ENCODE measurements around the gene COLEC11. TPM values are rescaled to one million over a fixed set of nuclear protein-coding genes. Genes with fewer than 3 reads are reported as not detected.

COLEC11 gene
- total RNA-seq, result 1.5 TPM
- long read RNA-seq, partial matches to known transcripts, result 0 of 2 reads
- long read RNA-seq, other reads (novel, unspliced or antisense), result 0 of 2 reads

GRCh38 chr2:3594493-3595281 lies at the start of gene COLEC11:
TSS of gene COLEC11 (plus strand) at chr2:3595112. CDS start at chr2:3604341, 9,229 bp downstream.
- Histone ChIP-seq H3K9me3 (no peaks in the 10 kb centered on the region), H3K27ac (no peak within 1 kb of the TSS), H3K4me3 (no peak within 1 kb of the TSS), H3K27me3 (no peaks in the 10 kb centered on the region), H3K4me1 (peaks cover 8% of the 10 kb centered on the region), H3K36me3 (no peaks in the 10 kb centered on the region)
- ATAC-seq (peak; percentile 52), DNase-seq (no peak)
- TF ChIP-seq, protein P1, sequence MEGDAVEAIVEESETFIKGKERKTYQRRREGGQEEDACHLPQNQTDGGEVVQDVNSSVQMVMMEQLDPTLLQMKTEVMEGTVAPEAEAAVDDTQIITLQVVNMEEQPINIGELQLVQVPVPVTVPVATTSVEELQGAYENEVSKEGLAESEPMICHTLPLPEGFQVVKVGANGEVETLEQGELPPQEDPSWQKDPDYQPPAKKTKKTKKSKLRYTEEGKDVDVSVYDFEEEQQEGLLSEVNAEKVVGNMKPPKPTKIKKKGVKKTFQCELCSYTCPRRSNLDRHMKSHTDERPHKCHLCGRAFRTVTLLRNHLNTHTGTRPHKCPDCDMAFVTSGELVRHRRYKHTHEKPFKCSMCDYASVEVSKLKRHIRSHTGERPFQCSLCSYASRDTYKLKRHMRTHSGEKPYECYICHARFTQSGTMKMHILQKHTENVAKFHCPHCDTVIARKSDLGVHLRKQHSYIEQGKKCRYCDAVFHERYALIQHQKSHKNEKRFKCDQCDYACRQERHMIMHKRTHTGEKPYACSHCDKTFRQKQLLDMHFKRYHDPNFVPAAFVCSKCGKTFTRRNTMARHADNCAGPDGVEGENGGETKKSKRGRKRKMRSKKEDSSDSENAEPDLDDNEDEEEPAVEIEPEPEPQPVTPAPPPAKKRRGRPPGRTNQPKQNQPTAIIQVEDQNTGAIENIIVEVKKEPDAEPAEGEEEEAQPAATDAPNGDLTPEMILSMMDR (IDR thresholded peaks at IDR 0.05), result peak; percentile 35
- intact Hi-C loops (cut with DNase I), result no loop called here

GRCh38 chr2:3545788-3546478 lies 49.0 kb upstream of the COLEC11 start:
- no peaks in the 10 kb centered on the region for H3K4me1 ChIP-seq
- intact Hi-C loops (cut with DNase I), result no loop called here
- H3K36me3 ChIP-seq, result peaks cover 100% of the 10 kb centered on the region
- no peak overlapping the region for H3K27ac ChIP-seq
- TF ChIP-seq, protein P1 (IDR thresholded peaks at IDR 0.05), result no peak
- H3K9me3 ChIP-seq, result no peaks in the 10 kb centered on the region
- DNase-seq (no peak), ATAC-seq (no peak)
- H3K27me3 ChIP-seq, result no peaks in the 10 kb centered on the region
- no peak overlapping the region for H3K4me3 ChIP-seq

GRCh38 chr2:3547915-3548314 lies 47.0 kb upstream of the COLEC11 start:
- DNase-seq (no peak), ATAC-seq (no peak)
- Histone ChIP-seq H3K27me3 (no peaks in the 10 kb centered on the region), H3K36me3 (peaks cover 93% of the 10 kb centered on the region), H3K4me3 (no peak overlapping the region), H3K9me3 (no peaks in the 10 kb centered on the region), H3K27ac (no peak overlapping the region), H3K4me1 (no peaks in the 10 kb centered on the region)
- intact Hi-C loops (cut with DNase I), result no loop called here
- TF ChIP-seq, protein P1 (IDR thresholded peaks at IDR 0.05), result no peak

- no peak overlapping the region for H3K27ac ChIP-seq
- DNase-seq (no peak), ATAC-seq (no peak)
- no peaks in the 10 kb centered on the region for H3K9me3 ChIP-seq
- peaks cover 66% of the 10 kb centered on the region for H3K36me3 ChIP-seq
- intact Hi-C loops (cut with DNase I), result no loop called here
- H3K4me1 ChIP-seq, result peaks cover 8% of the 10 kb centered on the region
- H3K27me3 ChIP-seq, result no peaks in the 10 kb centered on the region
- TF ChIP-seq, protein P1 (IDR thresholded peaks at IDR 0.05), result no peak
- H3K4me3 ChIP-seq, result no peak overlapping the region
Observed at GRCh38 chr2:3553946-3554345, 41.0 kb upstream of the COLEC11 start.

DNA sequence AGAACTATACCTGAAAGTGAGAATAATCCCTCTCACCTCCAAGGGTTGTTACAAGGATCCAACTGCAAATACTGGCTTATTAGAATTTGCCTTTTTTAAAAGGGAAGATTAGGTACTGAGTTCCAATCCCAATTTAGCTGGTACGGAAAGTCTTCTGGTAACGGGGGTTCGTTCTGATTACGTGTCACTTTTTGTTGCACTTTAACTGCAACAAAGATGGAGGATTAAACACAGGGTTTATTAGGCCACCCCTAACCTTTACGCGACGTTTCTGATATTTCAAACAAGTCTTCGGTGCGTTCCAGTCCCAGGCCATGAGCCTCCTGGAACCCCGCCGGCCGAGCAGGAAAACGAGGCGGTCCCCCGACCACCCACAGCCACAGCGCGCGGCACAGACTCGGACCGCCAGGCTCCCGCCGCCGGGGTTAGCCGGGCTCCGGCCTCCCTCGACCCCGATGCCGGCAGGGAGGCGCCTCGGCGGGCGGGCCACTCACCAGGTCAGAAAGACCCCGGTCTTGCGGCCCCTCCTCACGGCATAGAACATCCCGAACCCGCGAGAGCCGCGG lies 37.2 kb upstream of the COLEC11 start:
- peaks cover 33% of the 10 kb centered on the region for H3K36me3 ChIP-seq
- peaks cover 12% of the 10 kb centered on the region for H3K4me1 ChIP-seq
- H3K9me3 ChIP-seq, result no peaks in the 10 kb centered on the region
- H3K27ac ChIP-seq, result peak overlapping the region; percentile 94
- intact Hi-C loops (cut with DNase I), result no loop called here
- H3K4me3 ChIP-seq, result peak overlapping the region; percentile 96
- no peaks in the 10 kb centered on the region for H3K27me3 ChIP-seq
- TF ChIP-seq, protein P1 (IDR thresholded peaks at IDR 0.05), result no peak
- ATAC-seq, result peak; percentile 34
- no peak for DNase-seq
